Glutamatergic neuron (in vitro differentiated cells): ENCODE measurements around the gene PIAS1. TPM values are rescaled to one million over a fixed set of nuclear protein-coding genes. Genes with fewer than 3 reads are reported as not detected.

Experiments
- DNase-seq: peaks from one replicate; pipeline ENCODE4 v3.0.0; 2022
- H3K27ac Mint-ChIP-seq: one replicate; pipeline ENCODE4 v1.8.0; 2020; ENCODE audit warnings: mild to moderate bottlenecking, mixed read lengths, inconsistent platforms; ENCODE audit not compliant: unreplicated experiment
- H3K27me3 Mint-ChIP-seq: one replicate; pipeline ENCODE4 v1.8.0; 2020; ENCODE audit warnings: mild to moderate bottlenecking, moderate library complexity, mixed read lengths, inconsistent platforms; ENCODE audit not compliant: unreplicated experiment
- H3K36me3 Mint-ChIP-seq: one replicate; pipeline ENCODE4 v1.8.0; 2020; ENCODE audit warnings: mild to moderate bottlenecking, mixed read lengths, inconsistent platforms; ENCODE audit not compliant: unreplicated experiment
- H3K4me1 Mint-ChIP-seq: one replicate; pipeline ENCODE4 v1.8.0; 2020; ENCODE audit warnings: mild to moderate bottlenecking, low read depth, mixed read lengths, inconsistent platforms; ENCODE audit not compliant: unreplicated experiment
- H3K4me3 Mint-ChIP-seq: one replicate; pipeline ENCODE4 v1.8.0; 2020; ENCODE audit warnings: mild to moderate bottlenecking, mixed read lengths, inconsistent platforms; ENCODE audit not compliant: unreplicated experiment
- H3K9me3 Mint-ChIP-seq: one replicate; pipeline ENCODE4 v1.8.0; 2020; ENCODE audit warnings: mild to moderate bottlenecking, moderate library complexity, mixed read lengths, inconsistent platforms; ENCODE audit not compliant: unreplicated experiment
- total RNA-seq: library from RNA; stranded (reverse); fragmentation: NEBNext Ultra II Directional; extraction: Animal tissue kit (Norgen Biotek cat#: 25700); gene quantifications from one replicate; pipeline ENCODE4 v1.2.1, GENCODE V29; 2021; ENCODE audit not compliant: unreplicated experiment
- TF ChIP-seq, protein P1 (sequence below): fragments of 200-600 bp; sonication (generic); IDR thresholded peaks from one replicate; pipeline ENCODE4 v1.5.0; 2021; ENCODE audit not compliant: partially characterized antibody, unreplicated experiment

Gene PIAS1
- total RNA-seq, 1 donor from 2014 or later = 64.9 TPM

DNA sequence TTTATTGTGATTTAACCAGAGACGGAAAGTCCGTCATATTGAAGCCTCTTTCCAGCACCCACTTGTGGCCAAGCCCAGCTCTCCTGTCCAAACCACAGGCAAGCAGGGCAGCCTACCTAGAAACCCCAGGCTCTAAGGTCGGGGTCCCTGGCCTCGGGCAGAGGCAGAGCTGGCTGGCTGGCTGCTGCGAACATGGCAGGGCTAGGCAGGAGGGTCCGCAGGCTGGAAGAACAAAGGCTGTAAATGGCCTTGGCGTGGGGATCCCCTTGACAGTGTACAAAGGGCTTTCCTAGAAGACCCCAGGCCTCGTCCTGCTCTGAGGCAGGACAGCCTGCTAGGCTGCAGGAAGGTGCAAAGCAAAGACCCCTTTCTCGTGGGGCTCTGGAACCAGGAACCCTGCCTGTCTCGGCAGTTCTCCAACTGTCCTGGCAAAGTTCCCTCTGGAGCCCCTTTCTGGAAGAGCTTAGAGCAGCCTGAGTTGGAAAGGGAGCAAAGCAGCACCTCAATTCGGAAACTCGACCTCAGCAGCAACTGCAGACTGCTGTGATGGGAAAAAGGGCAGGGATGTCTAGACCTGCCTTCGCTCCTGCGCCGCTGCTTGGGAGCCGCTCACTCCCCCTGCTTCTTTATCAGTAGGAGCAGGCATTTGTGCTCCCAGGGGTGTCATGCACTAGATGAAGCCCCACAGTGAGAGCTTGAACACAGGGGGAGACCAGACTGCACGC is 142.5 kb downstream of the PIAS1 start:
- H3K4me3 Mint-ChIP-seq = no peak overlapping the region
- peaks cover 4% of the 10 kb centered on the region for H3K9me3 Mint-ChIP-seq
- TF ChIP-seq, protein P1, sequence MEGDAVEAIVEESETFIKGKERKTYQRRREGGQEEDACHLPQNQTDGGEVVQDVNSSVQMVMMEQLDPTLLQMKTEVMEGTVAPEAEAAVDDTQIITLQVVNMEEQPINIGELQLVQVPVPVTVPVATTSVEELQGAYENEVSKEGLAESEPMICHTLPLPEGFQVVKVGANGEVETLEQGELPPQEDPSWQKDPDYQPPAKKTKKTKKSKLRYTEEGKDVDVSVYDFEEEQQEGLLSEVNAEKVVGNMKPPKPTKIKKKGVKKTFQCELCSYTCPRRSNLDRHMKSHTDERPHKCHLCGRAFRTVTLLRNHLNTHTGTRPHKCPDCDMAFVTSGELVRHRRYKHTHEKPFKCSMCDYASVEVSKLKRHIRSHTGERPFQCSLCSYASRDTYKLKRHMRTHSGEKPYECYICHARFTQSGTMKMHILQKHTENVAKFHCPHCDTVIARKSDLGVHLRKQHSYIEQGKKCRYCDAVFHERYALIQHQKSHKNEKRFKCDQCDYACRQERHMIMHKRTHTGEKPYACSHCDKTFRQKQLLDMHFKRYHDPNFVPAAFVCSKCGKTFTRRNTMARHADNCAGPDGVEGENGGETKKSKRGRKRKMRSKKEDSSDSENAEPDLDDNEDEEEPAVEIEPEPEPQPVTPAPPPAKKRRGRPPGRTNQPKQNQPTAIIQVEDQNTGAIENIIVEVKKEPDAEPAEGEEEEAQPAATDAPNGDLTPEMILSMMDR = no peak
- no peak for DNase-seq
- H3K36me3 Mint-ChIP-seq = no peaks in the 10 kb centered on the region
- peaks cover 15% of the 10 kb centered on the region for H3K4me1 Mint-ChIP-seq
- H3K27ac Mint-ChIP-seq = no peak overlapping the region
- peaks cover 10% of the 10 kb centered on the region for H3K27me3 Mint-ChIP-seq

DNA sequence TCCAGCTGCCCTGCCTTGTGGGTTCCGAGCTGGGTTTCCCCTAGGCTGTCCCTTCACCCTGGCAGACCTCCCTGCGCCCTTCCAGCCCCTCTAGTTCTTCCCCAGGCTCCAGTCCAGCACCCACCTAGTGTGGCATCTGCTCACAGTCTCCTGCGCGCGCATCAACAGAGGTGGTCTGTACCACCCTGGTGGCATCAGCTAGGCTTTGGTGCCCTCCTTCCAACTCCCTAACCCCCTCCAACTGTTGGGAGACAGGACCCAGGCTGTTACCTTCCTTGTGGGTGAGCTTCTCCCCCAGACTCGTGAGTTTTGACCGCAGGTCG is 143.0 kb downstream of the PIAS1 start:
- TF ChIP-seq, protein P1 = no peak
- no peaks in the 10 kb centered on the region for H3K36me3 Mint-ChIP-seq
- H3K9me3 Mint-ChIP-seq = peaks cover 4% of the 10 kb centered on the region
- H3K27me3 Mint-ChIP-seq = peaks cover 10% of the 10 kb centered on the region
- H3K4me1 Mint-ChIP-seq = peaks cover 15% of the 10 kb centered on the region
- no peak overlapping the region for H3K27ac Mint-ChIP-seq
- H3K4me3 Mint-ChIP-seq = no peak overlapping the region
- no peak for DNase-seq

DNA sequence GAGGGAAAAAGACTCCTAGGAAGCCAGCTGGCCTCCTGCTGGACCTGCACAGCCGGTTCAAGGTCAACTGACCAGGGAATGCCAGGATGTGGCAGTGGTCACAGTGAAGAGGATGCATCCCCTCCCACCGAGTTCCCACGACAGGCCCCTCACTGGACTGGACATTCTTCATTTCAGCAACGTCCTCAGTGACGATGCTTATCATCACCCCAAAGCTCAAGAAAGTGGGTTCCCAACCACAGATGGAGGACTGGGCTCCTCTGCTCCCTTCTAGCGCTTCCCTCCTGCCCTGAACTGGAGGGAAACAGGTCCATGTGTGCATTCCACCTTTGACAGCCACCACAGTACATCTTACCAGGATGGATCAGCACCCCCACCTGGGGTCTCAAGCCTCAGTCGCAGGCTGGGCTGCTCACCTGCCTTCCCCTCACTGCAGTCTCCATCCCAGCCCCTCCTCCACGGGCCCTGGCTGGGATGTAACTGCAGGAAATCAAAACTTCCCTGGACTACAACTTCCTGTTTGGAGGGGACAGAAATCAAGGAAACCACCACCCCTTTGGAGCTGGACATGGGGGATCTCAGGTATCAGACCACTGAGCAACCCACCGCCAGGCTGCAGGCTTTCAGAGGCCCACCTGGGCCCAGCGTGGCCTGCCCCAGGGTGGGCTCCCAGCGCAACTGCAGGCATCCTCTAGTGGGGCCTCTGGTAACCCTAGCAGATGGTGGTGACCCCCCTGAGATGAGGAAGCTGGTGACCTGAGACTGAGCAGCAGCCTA is 143.7 kb downstream of the PIAS1 start:
- peaks cover 10% of the 10 kb centered on the region for H3K27me3 Mint-ChIP-seq
- no peak overlapping the region for H3K27ac Mint-ChIP-seq
- peaks cover 15% of the 10 kb centered on the region for H3K4me1 Mint-ChIP-seq
- H3K36me3 Mint-ChIP-seq = no peaks in the 10 kb centered on the region
- H3K4me3 Mint-ChIP-seq = no peak overlapping the region
- TF ChIP-seq, protein P1 = no peak
- DNase-seq = no peak
- H3K9me3 Mint-ChIP-seq = peaks cover 4% of the 10 kb centered on the region

DNA sequence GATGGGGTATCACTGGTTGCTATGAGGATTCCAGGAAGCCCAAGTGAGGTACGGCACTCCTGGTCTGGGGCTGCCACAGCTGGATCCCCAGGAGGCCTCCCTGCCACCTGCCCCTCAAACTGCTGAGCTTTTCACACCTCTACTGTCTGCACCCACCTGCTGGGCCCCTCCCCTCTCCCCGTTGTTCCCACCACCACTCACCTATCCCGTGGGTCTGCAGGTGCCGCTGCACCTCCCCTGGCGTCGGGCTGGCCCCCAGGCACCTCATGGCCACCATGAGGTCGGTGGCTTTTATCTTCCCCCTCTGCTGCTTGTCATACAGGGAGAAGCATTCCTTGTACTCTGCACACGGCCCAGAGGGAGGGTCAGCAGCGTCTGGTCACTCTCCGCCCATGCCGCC is 145.2 kb downstream of the PIAS1 start:
- TF ChIP-seq, protein P1 = no peak

More for the DNA sequence above, 145.2 kb downstream of the PIAS1 start:
- peaks cover 15% of the 10 kb centered on the region for H3K4me1 Mint-ChIP-seq
- H3K27ac Mint-ChIP-seq = no peak overlapping the region
- H3K4me3 Mint-ChIP-seq = no peak overlapping the region
- no peak for DNase-seq
- peaks cover 10% of the 10 kb centered on the region for H3K27me3 Mint-ChIP-seq
- H3K36me3 Mint-ChIP-seq = no peaks in the 10 kb centered on the region
- H3K9me3 Mint-ChIP-seq = peaks cover 6% of the 10 kb centered on the region
